ENCODE results near the gene KRT84. TPM values are rescaled to one million over a fixed set of nuclear protein-coding genes. Genes with fewer than 3 reads are reported as not detected.

Gene KRT84
- total RNA-seq, 2 experiments from 2014 or later = not detected

- H3K36me3 ChIP-seq (ENCODE audit: insufficient read depth, low read length) = no peaks in the 10 kb centered on the region
- no peaks in the 10 kb centered on the region for H4K20me1 ChIP-seq (ENCODE audit: insufficient read depth, low read length)
- H3K9me2 ChIP-seq (ENCODE audit: insufficient read depth, low read length) = no peaks in the 10 kb centered on the region
- ChIA-PET POLR2A (no interaction called here), CTCF (ENCODE audit: unreplicated experiment) (no interaction called here)
- H2AFZ ChIP-seq (ENCODE audit: low read length) = no peak overlapping the region
- no peaks in the 10 kb centered on the region for H3K79me2 ChIP-seq (ENCODE audit: insufficient read depth, low read depth, low read length)
- peaks cover 7% of the 10 kb centered on the region for H3K4me1 ChIP-seq (ENCODE audit: insufficient read depth, low read length, poor library complexity, severe bottlenecking)
- no peak overlapping the region for H3K27ac ChIP-seq (ENCODE audit: low read depth, low read length, poor library complexity, severe bottlenecking)
- TF ChIP-seq CTCF (conservative IDR thresholded peaks at IDR 0.05; ENCODE audit: low read length) = no peak
- no peak for TF ChIP-seq EZH2phosphoT487 (IDR thresholded peaks at IDR 0.05; ENCODE audit: borderline replicate concordance, low read depth, low read length)
- BruUV-seq (replicated peaks) = no TSS peak
- H3K4me3 ChIP-seq (ENCODE audit: low read depth, low read length, poor library complexity, severe bottlenecking) = no peak overlapping the region
- intact Hi-C loops (cut with micrococcal nuclease; ENCODE audit: unreplicated experiment) = no loop called here
- DNase-seq (ENCODE audit: low spot score) = no peak
- H3K9me3 ChIP-seq (ENCODE audit: low read length) = no peaks in the 10 kb centered on the region
- H3K4me2 ChIP-seq (ENCODE audit: low read length) = no peak overlapping the region
Measured at GRCh38 chr12:52364901-52365489, 20.5 kb downstream of the KRT84 start.

- POLR2A ChIA-PET = interaction anchor here (0.6 to 0.7 kb wide), 2 partner anchors 9 to 628 kb away, joined by 3 to 5 read pairs; no protein-coding TSS in a partner anchor
- BruUV-seq (replicated peaks) = no TSS peak
- CTCF ChIA-PET (ENCODE audit: unreplicated experiment) = no interaction called here
- H2AFZ ChIP-seq (ENCODE audit: low read length) = no peak overlapping the region
- no peaks in the 10 kb centered on the region for H3K9me3 ChIP-seq (ENCODE audit: low read length)
- TF ChIP-seq EZH2phosphoT487 (IDR thresholded peaks at IDR 0.05; ENCODE audit: borderline replicate concordance, low read depth, low read length) (no peak), CTCF (conservative IDR thresholded peaks at IDR 0.05; ENCODE audit: low read length) (no peak)
- H3K4me3 ChIP-seq (ENCODE audit: low read depth, low read length, poor library complexity, severe bottlenecking) = no peak overlapping the region
- H3K79me2 ChIP-seq (ENCODE audit: insufficient read depth, low read depth, low read length) = no peaks in the 10 kb centered on the region
- no peaks in the 10 kb centered on the region for H3K9me2 ChIP-seq (ENCODE audit: insufficient read depth, low read length)
- H4K20me1 ChIP-seq (ENCODE audit: insufficient read depth, low read length) = no peaks in the 10 kb centered on the region
- no peak overlapping the region for H3K27ac ChIP-seq (ENCODE audit: low read depth, low read length, poor library complexity, severe bottlenecking)
- intact Hi-C loops (cut with micrococcal nuclease; ENCODE audit: unreplicated experiment) = no loop called here
- H3K4me2 ChIP-seq (ENCODE audit: low read length) = no peak overlapping the region
- no peak for DNase-seq (ENCODE audit: low spot score)
- H3K4me1 ChIP-seq (ENCODE audit: insufficient read depth, low read length, poor library complexity, severe bottlenecking) = peaks cover 16% of the 10 kb centered on the region
- no peaks in the 10 kb centered on the region for H3K36me3 ChIP-seq (ENCODE audit: insufficient read depth, low read length)
Measured at GRCh38 chr12:52364061-52364460, 21.4 kb downstream of the KRT84 start.

- no peaks in the 10 kb centered on the region for H3K79me2 ChIP-seq (ENCODE audit: insufficient read depth, low read depth, low read length)
Measured at GRCh38 chr12:52363111-52363679, 22.3 kb downstream of the KRT84 start.

More at GRCh38 chr12:52363111-52363679, 22.3 kb downstream of the KRT84 start:
- Histone ChIP-seq H3K27ac (ENCODE audit: low read depth, low read length, poor library complexity, severe bottlenecking) (no peak overlapping the region), H3K36me3 (ENCODE audit: insufficient read depth, low read length) (no peaks in the 10 kb centered on the region), H3K9me2 (ENCODE audit: insufficient read depth, low read length) (no peaks in the 10 kb centered on the region), H3K4me2 (ENCODE audit: low read length) (no peak overlapping the region), H3K4me3 (ENCODE audit: low read depth, low read length, poor library complexity, severe bottlenecking) (no peak overlapping the region), H2AFZ (ENCODE audit: low read length) (no peak overlapping the region), H3K4me1 (ENCODE audit: insufficient read depth, low read length, poor library complexity, severe bottlenecking) (peaks cover 25% of the 10 kb centered on the region), H3K9me3 (ENCODE audit: low read length) (no peaks in the 10 kb centered on the region), H4K20me1 (ENCODE audit: insufficient read depth, low read length) (no peaks in the 10 kb centered on the region)
- no TSS peak for BruUV-seq (replicated peaks)
- intact Hi-C loops (cut with micrococcal nuclease; ENCODE audit: unreplicated experiment) = no loop called here
- no peak for DNase-seq (ENCODE audit: low spot score)
- ChIA-PET POLR2A (no interaction called here), CTCF (ENCODE audit: unreplicated experiment) (no interaction called here)
- TF ChIP-seq CTCF (conservative IDR thresholded peaks at IDR 0.05; ENCODE audit: low read length) (no peak), EZH2phosphoT487 (IDR thresholded peaks at IDR 0.05; ENCODE audit: borderline replicate concordance, low read depth, low read length) (no peak)
